Colon (tissue), 2 donors: ENCODE data around the gene PHYH.
"Not testable (repeated sequence)": the region's sequence is repeated elsewhere in the genome, so short reads cannot be mapped to it uniquely, and the experiment has no call there.

Experiments used
- FAIRE-seq: peaks from 2 replicates; lab custom pipeline; 2012; peaks lifted over from hg19 to GRCh38; lab: Jason Lieb, UNC
- donor health status: control.
- donor health status: control.

Gene PHYH

GRCh38 chr10:13299437-13300287, at the start of gene PHYH:
Gene PHYH (minus strand): TSS chr10:13300064. CDS start chr10:13300042, 22 bp downstream.
- FAIRE-seq: no peak

DNA sequence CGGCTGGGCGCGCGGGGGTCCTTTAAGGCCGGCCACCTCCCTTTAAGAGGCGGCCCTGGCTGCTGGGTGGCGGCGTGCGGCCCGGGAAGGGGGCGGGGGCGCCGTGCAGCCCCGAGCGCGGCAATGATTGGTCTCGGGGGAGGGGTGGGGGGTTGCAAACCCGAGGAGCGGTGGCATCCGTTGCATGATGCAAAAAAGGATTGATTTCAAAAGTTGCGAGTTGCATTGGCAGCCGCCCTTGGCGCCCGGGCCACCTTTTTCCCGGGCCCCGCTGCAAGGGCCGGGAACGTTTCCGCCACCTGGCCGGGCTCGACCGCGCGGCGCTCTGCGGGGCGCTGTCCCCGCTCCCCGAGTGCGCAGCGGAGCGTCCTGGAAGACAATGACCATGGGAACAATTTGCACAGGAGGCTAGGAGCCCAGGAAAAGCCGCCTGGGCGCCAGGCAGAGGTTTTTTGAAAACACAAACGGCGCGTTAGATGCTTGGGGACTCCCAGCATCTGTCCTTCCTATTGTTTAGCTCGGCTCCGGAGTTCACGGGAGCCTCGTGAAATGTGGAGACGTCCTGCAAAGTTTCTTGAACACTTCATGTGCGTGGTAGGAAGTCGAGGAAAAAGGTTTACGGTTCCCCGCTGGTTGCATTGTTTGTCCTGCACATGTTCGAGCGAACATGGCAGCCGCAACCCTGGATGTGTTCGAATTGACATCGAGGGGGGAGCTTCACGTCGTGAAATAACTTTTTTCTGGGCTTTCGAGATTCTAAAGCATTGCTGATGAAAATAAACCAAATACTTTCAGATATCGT, 48.6 kb upstream of the PHYH start, which contains the start of gene SEPHS1:
TSS of gene SEPHS1 (minus strand) at position 78 of the 802 bp plus-strand sequence. CDS start 3,343 bp downstream, outside the sequence.
- FAIRE-seq: no peak

DNA sequence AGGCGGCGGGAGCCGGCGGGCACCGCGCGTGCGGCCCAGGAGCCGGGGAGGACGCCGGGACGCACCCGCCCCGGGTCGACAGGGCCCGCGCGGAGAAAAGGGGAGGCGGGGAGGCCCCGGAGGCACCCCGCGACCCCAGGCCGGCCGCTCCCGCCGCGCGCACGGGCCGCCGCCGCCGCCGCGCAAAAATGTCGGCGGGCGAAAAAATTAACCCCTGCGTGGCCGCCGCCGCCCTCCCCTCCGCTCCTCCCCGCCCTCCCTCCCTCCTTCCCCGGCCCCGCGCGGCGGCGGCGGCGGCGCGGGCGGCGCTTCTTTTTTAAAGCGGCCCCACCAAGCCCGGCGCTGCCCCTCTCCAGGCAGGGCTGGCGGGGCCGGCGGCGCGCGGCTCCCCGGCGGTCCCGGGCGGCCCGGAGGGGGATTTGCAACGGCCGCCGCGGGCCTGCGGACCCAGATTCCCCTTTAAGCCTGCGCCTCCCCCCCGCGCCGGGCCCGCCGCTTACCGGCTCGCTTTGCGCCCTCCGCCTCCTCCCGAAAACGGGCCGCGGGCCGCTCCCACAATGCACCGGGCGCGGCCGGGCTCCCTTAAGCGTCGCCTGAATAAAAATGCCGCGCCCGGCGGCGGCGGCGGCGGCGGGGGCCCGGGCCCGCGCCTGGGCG, 47.8 kb upstream of the PHYH start:
- no peak for FAIRE-seq

- no peak for FAIRE-seq
These were observed 47.2 kb upstream of the PHYH start for GRCh38 chr10:13347043-13347499.

DNA sequence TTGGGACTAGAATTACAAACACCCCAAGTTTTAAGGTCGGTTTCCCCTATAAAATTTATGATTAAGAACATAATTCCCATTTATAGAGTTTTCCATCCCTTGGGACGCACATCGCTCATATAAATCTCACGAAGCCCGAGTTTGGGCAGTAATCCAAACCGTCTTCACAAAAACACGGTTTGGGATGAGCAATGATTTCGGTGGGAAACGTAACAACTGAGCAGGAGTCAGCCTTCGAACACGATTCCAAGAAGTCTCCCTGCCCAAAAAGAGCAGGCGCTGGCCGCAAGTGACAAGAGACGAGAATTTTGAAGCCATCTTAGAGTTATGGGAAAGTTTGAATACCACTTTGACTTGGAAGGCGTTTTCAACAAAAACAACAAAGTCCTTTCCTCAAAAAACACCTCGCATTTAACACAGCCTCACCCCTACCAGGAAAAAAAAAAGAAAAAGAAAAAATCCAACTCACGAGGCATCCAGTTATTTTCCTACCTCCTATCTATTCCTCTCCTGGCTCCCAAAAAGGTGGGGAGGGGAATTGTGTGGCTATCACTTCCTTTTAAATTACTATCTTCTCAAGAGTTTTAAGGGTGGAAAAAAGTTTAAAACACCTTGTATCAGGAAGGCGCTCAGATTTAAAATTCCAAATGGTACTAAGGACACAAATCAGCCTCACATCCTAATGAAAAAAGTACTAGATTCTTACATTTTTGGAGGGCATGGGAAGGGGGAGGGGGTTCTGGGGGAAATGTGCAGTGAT, 46.6 kb upstream of the PHYH start:
- FAIRE-seq: no peak

DNA sequence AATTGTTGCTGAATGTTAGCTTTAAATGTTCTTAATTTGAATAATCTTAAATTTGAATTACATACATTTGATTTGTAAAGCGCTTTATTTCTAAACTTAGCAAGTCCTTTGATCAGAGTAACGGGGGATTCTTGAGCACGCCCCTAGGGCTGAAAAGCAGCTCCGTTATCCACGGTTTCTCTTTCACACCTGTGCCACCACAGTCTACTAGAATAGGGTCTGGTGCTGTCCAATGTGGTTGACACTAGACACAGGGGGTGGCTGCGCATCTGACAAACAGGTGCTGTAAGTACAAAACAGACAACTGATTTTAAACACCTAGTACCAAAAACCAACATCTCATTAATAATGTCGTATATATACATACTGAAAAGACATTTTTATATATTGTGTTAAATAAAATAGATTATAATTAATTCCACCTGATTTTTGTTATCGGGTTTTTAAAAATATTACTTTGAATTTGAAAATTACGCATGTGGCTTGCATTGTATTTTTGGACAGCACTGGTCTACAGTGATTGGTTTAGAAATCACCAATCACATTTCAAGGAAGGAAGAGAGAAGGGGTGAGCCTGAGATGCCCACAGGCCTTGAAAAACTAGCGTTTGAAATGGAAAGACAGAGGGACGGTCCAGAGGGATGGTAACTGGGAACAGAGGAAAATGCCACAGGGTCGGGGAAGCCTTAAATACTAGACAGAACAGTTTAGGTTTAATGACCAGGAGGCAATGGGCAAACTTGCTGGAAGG, 40.9 kb upstream of the PHYH start:
- FAIRE-seq: no peak

GRCh38 chr10:13340068-13340467, 40.2 kb upstream of the PHYH start:
- no peak for FAIRE-seq

DNA sequence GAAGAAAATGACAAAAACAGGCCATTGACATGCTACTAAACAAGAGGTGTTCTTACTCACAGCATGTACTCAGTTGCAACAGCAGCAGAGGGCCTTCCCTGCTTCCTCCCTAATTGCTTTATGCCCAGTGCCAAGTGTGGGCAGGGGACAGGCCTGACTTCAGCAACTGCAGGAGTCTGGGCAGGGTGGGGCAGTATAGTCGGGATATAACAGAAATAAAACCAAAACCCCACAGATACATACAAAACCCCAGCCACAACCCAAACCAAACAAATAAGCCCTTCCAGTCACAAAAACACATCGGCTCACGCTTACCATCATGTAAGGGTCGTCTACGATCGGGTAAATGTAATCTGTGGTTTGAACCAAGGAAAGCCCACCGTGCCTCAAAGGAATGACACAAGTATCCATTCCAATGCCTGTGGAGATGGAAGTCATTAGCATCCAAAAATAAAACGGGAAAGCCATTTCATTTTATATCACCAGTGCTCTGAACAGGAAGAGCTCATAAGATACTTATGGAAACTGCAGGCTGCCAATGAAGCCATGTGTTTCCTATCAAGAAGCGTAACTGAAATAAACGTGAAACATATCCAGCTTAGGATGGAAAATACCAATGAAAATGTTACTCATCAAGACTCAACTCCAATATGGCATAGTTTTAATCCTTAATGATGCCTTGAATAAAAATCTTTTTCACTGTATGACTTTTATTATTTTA, 38.7 kb upstream of the PHYH start:
- no peak for FAIRE-seq

GRCh38 chr10:13337827-13338196, 37.9 kb upstream of the PHYH start:
- no peak for FAIRE-seq

- FAIRE-seq: no peak
These were observed 37.4 kb upstream of the PHYH start for GRCh38 chr10:13337128-13337826.

DNA sequence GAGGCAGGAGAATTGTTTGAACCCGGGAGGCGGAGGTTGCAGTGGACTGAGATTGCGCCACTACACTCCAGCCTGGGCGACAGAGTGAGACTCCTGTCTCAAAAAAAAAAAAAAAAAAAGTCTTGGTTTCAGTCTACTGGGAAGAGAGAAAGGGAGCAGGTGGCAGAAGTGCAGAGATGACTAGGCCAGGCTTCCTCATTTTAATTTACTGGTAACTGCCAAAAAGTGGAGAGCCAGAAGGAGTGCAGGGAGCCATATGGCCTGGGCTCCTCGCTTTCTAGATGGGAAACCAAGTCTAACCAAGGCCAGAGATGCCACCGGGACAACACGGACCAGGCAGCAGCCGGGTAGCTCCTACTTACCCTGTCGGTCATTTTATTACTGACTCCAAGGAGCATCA, 36.0 kb upstream of the PHYH start:
- FAIRE-seq: no peak

DNA sequence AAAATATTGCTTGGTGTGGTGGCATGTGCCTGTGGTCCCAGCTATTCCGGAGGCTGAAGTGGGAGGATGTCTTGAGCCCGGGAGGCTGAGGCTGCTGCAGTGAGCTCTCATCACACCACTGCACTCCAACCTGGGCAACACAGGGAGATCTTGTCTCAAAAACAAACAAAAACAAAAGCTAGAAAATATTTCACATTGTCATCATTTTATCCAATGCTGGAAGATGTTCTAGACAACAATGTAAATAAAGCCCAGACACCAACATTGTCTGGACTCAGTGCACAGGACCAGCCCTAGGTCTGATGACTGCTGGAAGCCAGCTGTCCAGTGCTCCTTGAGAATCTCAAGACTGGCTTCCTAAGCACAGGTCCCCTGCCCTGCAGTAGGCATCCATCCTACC, 34.7 kb upstream of the PHYH start:
- no peak for FAIRE-seq

GRCh38 chr10:13331646-13332045, 31.8 kb upstream of the PHYH start:
- FAIRE-seq: no peak

DNA sequence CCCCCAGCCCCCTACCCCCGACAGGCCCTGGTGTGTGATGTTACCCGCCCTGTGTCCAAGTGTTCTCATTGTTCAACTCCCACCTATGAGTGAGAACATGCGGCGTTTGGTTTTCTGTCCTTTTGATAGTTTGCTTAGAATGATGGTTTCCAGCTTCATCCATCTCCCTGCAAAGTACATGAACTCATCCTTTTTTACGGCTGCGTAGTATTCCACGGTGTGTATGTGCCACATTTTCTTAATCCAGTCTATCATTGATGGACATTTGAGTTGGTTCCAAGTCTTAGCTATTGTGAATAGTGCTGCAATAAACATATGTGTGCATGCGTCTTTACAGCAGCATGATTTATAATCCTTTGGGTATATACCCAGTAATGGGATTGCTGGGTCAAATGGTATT, 31.1 kb upstream of the PHYH start:
- FAIRE-seq: not testable (repeated sequence)

- FAIRE-seq: no peak
These were observed 29.7 kb upstream of the PHYH start for GRCh38 chr10:13329565-13329964.

DNA sequence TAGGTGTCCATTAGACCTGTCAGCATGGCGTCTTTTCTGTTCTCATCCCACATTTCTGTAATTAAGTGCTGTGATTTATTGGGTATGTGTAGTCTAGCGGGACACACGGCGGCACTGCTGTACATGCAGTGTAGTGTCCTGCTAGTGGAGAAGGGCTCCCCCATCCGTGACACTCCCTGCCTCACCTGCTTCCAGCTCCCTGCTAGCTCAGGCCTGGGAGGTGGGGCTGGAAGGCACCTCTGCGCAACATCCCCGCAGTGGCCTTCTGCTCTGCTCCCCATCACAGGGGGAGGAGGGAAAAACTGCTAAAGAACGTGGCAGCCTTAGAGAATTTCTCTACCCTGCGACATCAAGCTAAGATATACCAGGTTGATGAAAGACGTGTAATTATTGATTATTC, 28.7 kb upstream of the PHYH start:
- no peak for FAIRE-seq

DNA sequence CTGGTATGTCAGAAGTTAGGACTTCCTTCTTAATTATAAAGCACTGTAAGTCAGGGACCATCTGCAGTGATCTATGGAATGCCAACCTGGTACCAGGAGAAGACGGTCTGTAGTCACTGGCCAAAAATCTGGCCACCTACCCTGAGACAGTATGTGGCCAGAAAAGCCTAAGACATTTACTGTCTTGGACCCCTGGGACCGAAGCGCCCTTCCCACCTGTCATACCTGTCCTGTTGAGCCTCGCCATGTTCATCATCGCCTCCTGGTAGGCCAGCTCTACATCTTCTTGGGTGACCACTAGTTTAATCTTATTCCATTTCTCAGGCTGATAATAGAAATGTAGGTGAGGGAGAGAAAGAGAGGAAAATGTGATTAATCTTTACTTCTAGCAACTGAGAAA, 28.3 kb upstream of the PHYH start:
- no peak for FAIRE-seq

- no peak for FAIRE-seq
These were observed 27.7 kb upstream of the PHYH start for GRCh38 chr10:13327534-13327933.

DNA sequence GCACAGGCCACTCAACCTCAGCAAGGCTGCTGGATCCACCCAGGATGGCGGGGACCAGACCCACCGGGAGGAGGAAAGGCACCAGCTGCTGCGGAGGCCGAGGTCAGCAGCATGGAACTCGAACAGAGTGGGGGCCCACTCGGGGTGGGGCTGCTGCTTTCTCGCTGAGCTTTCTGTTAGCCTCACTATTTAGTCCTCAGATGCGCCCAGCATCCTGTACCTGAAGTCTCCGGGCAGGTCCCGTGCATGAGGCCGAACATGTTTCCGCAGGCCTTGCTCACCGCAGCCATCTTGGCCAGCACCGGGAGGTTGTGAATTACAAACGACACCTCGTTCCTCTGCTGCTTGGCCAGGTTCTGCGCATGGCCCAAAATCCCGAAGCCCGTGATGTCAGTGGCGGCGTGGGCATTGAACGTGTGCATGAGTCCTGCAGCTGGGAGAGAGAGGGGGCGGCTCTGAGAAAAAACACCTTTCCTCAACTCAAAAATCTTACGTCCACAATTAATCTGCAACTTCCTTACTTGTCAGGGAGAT, 22.8 kb upstream of the PHYH start:
- FAIRE-seq: no peak

GRCh38 chr10:13321576-13321975, 21.7 kb upstream of the PHYH start:
- no peak for FAIRE-seq
